Embryonic facial prominence (tissue), 1 donor: ENCODE measurements around the gene EDNRB.
"Not testable (repeated sequence)": the region's sequence is repeated elsewhere in the genome, so short reads cannot be mapped to it uniquely, and the experiment has no call there.

ENCODE experiments used
- DNase-seq: peaks from one replicate; pipeline ENCODE4 v3.0.0-alpha.2; 2016; ENCODE audit errors: extremely low spot score

The EDNRB gene

DNA sequence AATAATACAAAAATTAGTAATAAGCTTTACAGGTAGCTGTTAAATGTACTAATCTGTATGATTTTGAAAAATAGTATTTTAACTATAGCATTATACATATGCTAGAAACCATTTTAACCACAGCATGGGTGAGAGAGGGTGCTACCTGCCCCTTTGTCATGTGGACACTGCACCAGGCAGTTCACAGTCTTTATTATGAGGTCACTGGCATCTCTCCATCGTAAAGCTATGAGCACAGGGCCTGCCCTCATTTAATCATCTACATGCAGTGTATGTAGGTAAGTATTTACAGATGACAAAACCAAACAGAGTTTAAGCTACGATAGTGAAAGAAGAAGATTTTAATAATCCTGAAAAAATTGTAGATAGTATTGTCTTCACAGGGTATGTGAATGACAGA lies 21.7 kb downstream of the EDNRB start:
- no peak for DNase-seq

GRCh38 chr13:77896536-77896935 lies 22.1 kb downstream of the EDNRB start:
- DNase-seq = no peak

GRCh38 chr13:77894743-77895142 lies 23.9 kb downstream of the EDNRB start:
- no peak for DNase-seq

DNA sequence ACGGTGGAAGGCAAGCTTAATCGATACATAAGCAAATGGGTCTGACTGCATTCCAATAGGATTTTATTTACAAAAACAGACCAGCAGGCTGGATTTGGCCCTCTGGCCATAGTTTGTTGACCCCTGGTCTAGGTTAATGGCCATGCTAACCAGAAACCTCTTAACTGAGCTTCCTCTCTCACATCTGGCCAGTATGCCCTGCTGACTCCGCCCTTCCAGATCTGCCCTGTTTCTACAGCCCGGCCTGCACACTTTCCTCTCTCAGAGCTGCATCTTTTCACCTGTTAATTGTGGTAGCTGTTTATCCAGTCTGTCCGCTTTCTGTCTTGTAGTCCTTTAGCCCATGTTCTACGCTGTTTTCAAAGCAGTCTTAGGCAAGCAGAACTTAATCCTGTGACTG lies 25.6 kb downstream of the EDNRB start:
- DNase-seq = no peak

- no peak for DNase-seq
Measured at GRCh38 chr13:77892491-77892890, 26.1 kb downstream of the EDNRB start.

DNA sequence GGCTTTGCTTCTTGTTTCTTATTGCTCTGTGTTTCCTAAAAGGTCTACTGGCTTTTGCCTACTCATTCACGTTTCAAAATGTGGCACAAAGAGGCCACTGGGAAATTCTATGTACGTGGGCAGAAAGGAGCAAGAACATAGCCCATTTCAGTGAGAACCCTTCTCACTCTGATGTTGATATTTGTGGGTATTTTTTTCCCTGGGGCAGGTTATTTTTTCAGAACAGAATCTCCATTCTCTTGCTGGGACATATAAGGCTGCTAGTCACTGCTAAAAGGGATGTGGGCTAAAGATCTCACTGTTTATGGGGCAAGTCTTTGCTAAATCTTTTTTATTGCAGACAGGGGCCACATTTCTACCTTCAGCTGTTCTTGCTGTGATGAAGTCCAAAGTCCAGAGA lies 27.1 kb downstream of the EDNRB start:
- no peak for DNase-seq

GRCh38 chr13:77891041-77891440 lies 27.6 kb downstream of the EDNRB start:
- DNase-seq = no peak

DNA sequence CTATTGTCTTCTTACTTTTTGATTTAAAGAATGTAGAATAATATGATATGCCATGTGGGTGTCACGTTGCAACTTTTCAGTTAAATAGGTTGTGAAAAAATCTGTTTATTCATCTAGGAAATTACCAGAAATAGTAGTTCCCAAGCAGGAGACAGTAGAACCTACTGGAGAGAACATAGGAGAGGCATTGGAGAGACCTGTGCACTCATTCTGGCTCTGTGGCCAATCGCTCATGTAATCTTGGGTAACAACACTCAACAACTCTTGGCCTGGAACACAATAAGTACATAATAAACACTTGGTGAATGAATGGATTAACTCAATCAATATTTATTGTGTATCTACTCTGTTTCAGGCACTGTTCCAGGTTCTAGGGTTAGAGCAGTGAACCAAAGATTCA lies 35.3 kb downstream of the EDNRB start:
- no peak for DNase-seq

- DNase-seq = no peak
Measured at GRCh38 chr13:77878190-77878589, 40.4 kb downstream of the EDNRB start.

DNA sequence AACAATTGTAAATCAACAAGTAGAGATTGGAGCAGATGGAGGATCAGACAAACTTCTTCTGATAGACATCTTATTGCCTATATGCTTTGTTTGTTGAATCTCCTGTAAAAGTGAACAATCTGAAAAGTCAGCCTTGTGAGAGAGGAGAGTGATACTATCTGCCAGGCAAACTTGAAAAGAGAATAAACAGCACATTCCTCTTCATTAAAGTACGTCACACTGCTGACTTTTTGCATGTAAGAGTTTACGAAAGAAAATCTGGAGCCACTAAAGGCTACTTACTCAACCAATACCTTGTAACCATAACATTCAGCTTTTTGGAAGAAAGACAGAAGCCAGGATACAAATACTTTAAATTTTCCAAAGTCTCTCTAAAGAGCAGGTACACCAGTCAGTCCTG lies 42.5 kb downstream of the EDNRB start:
- DNase-seq = no peak

GRCh38 chr13:77874406-77874805 lies 44.2 kb downstream of the EDNRB start:
- no peak for DNase-seq

- no peak for DNase-seq
Measured at GRCh38 chr13:77872995-77873394, 45.6 kb downstream of the EDNRB start.

DNA sequence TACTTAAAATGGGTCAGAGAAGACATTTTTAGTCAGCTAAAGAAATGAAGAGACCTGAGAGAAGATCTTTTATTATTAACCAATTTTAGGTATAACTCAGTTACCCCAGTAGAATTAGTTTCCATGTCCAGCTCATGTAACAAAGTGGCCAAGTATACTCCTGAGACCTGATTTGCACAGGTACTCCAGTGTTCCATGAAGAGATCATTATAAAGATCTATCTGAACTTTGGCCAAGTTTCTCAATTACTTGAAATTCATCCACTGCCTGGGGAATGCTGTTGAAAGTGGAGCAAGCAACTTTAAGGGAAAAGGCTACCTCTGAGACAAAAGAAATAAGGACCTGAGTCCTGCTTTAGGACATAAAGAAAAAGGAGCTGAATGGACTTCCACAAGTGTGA lies 47.0 kb downstream of the EDNRB start:
- no peak for DNase-seq

DNA sequence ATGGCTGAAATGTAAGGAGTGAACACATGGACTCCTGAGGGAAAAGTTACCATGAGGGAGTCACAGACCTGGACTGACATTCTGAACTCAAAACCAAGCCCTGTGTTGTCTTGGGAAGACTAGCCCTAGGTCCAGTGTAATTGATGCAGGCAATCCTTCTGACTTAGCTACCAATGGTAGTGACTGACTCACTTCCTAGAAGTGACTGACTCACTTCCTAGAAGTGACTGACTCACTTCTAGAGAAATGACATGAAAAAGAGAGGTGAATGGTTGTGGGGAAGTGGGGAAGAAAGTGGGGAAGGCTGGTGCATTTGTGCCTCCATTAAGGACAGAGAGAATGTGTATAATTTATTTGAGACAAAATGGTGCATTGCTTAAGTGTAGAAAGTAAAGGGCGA lies 49.9 kb downstream of the EDNRB start:
- DNase-seq = no peak

DNA sequence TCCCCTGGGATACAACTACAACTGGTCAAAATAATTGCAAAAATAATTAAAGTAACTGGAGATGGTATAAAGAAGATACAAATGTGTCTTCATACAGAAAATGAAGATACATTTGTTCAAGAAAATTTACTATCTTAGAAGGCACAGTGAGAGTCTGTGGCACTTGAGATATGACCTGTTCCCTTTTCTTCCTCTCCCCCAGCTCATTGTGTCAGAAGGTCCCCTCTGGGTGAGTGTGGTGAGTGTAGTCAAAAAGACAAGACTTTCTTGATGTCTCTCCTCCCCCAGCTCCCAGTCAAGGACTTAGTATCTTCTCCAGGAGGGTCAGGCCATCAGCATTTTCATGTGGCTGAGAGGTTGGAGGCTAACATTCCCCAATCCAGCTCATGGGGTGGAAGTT lies 51.7 kb downstream of the EDNRB start:
- DNase-seq = no peak

GRCh38 chr13:77865622-77866021 lies 53.0 kb downstream of the EDNRB start:
- no peak for DNase-seq

DNA sequence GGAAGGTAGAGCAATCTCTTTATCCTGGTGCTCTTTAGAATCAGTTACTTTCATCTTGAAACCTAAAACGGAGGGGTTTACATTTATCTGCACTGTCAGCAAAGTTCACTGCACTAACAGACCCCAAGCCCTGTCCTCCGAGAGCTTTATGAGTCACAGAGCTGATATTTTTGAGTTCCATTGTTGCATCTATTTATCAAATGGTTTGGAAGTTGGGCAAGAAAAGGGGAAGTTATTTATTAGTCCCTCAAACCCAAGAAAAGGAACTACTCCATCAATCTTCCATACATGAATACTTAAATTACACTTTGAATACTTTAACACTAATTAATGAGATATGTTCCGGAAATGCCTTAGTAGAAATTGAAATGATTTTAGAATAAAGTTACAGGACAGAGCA lies 55.5 kb downstream of the EDNRB start:
- no peak for DNase-seq

- DNase-seq = no peak
Measured at GRCh38 chr13:77861741-77862140, 56.9 kb downstream of the EDNRB start.

DNA sequence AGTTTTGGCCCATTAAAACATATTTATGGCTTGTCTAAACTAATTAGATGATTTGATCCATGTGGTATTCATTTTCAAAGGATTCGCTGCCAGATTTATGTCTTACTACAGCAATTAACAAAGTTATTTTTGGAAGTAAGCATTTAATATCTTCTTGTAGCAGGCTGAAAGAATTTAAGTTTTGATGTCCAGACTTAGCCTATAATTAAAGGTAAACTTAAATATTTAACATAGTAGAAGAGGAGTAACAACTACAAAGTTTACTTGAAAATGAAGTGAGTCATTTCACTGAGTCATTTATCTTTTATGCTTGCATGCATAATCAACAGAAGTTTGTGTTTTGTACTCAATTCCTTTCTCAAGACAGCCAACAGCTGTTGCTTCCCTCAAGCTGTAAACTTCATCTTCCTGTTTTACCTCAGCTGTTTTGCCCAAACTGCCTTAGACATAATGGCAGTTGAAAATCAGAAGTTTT lies 58.1 kb downstream of the EDNRB start:
- no peak for DNase-seq

GRCh38 chr13:77859450-77859849 lies 59.2 kb downstream of the EDNRB start:
- DNase-seq = no peak

- no peak for DNase-seq
Measured at GRCh38 chr13:77857531-77858209, 61.0 kb downstream of the EDNRB start.

DNA sequence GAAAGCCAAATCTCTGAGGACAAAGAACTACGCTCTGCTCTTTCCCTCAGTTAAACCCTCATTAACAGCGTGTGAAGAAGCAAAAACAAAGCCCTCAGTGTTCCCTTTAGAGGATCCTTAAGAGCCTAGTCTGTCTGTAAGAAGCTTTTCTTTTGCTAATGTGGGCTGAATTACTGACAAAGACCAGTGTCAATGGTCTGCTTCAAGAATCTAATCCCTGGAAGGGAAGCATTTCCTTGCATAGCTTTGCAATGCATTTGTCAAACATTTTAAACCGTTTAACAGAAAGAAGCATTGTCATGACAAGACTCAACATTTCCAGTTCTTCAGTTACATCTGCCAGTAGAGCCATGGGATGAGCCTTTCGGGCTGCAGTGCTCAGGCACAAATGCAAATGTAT lies 64.9 kb downstream of the EDNRB start:
- DNase-seq = no peak

DNA sequence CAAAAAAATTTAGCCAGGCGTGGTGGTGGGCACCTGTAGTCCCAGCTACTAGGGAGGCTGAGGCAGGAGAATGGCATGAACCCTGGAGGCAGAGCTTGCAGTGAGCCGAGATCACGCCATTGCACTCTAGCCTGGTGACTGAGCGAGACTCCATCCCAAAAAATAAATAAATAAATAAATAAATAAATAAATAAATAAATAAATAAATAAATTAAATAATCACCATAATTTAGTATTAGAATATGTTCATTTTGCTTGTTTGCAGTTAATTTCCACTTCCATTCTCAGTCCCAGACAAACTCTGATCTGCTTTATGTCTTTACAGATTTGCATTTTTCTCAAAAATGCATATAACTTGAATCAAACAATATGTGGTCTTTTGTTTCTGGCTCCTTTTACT lies 70.6 kb downstream of the EDNRB start:
- DNase-seq = not testable (repeated sequence)

GRCh38 chr13:77846173-77846572 lies 72.5 kb downstream of the EDNRB start:
- no peak for DNase-seq
